A549 (cell line): ENCODE measurements around the gene TTC3. TPM values are rescaled to one million over a fixed set of nuclear protein-coding genes. Genes with fewer than 3 reads are reported as not detected.

Source experiments
- ATAC-seq, 2 experiments: fragments of 200-7000 bp in 1 of 2; fragments of >200 bp in 1 of 2; cut with Nextera tagmentation in 1 of 2; cut with Tn5 transposase in 1 of 2; 3 replicates each; pipeline versions ENCODE4 v1.8.0 to v1.9.1; 2018 to 2020; ENCODE audit warnings: mild to moderate bottlenecking in 1 of 2, moderate library complexity in 1 of 2
- CTCF ChIA-PET: fragments of 300-600 bp; sonication (Branson Sonifier 250); formaldehyde crosslinking; extraction: SDS; loops from one replicate; lab custom pipeline; 2021; ENCODE audit warnings: antibody characterized with exemption, inconsistent platforms; lab: Yijun Ruan, JAX
- POLR2A ChIA-PET: fragments of 350-600 bp; formaldehyde crosslinking; extraction: SDS; loops from one replicate; lab custom pipeline; 2021; ENCODE audit warnings: antibody characterized with exemption, inconsistent platforms; lab: Yijun Ruan, JAX
- DNase-seq, 2 experiments: peaks; one replicate each; pipeline versions ENCODE4 v3.0.0 to v3.0.0-alpha.2; 2011 to 2016; ENCODE audit warnings: low read depth in 1 of 2, low spot score in 1 of 2
- FAIRE-seq: peaks from 2 replicates; lab custom pipeline; 2011; peaks lifted over from hg19 to GRCh38; lab: Jason Lieb, UNC
- H3K27ac ChIP-seq, 2 experiments: fragments of >200 bp; sonication (Bioruptor Twin); formaldehyde crosslinking; 3 replicates each; pipeline ENCODE4 v1.5.1; 2016 to 2017
- H3K4me1 ChIP-seq: fragments of >200 bp; sonication (Bioruptor Twin); formaldehyde crosslinking; 3 replicates; pipeline ENCODE4 v1.6.1; 2016
- H3K4me2 ChIP-seq: fragments of >200 bp; sonication (Bioruptor Twin); formaldehyde crosslinking; 3 replicates; pipeline ENCODE4 v1.6.1; 2016
- H3K4me3 ChIP-seq: fragments of >200 bp; sonication (Bioruptor Twin); formaldehyde crosslinking; 3 replicates; pipeline ENCODE4 v1.5.1; 2016
- H3K9me3 ChIP-seq: fragments of >200 bp; sonication (Bioruptor Twin); formaldehyde crosslinking; 3 replicates; pipeline ENCODE4 v1.6.1; 2016
- CBX2 ChIP-seq: fragments of 200-600 bp; sonication (generic); IDR thresholded peaks from 2 replicates; pipeline ENCODE4 v1.6.1; 2016; ENCODE audit warnings: low read depth, mild to moderate bottlenecking, borderline replicate concordance
- CHD2 ChIP-seq: fragments of 150-350 bp; IDR thresholded peaks from 2 replicates; pipeline ENCODE4 v1.6.1; 2014; ENCODE audit warnings: low read length; ENCODE audit not compliant: partially characterized antibody
- EHMT2 ChIP-seq: fragments of 200-600 bp; sonication (generic); IDR thresholded peaks from 2 replicates; pipeline ENCODE4 v1.6.1; 2016; ENCODE audit warnings: antibody characterized with exemption, low read depth, mild to moderate bottlenecking, moderate library complexity
- HDAC2 ChIP-seq: fragments of 200-600 bp; sonication (generic); IDR thresholded peaks from 2 replicates; pipeline ENCODE4 v1.6.1; 2016
- HOXA7 ChIP-seq: fragments of 250-450 bp; sonication (Bioruptor Pico); IDR thresholded peaks from 2 replicates; pipeline ENCODE4 v1.5.0; 2020; ENCODE audit warnings: mild to moderate bottlenecking, moderate library complexity
- HOXB5 ChIP-seq: fragments of 250-450 bp; sonication (Bioruptor Pico); IDR thresholded peaks from 2 replicates; pipeline ENCODE4 v1.5.0; 2020; ENCODE audit warnings: mild to moderate bottlenecking, moderate library complexity
- JUN ChIP-seq, 2 experiments: fragments of >200 bp; sonication (Bioruptor Twin); formaldehyde crosslinking; IDR thresholded peaks; 2 replicates in 1 of 2; 3 replicates in 1 of 2; pipeline ENCODE4 v1.6.1; 2016 to 2017
- JUNB ChIP-seq: fragments of >200 bp; sonication (Bioruptor Twin); formaldehyde crosslinking; IDR thresholded peaks from 2 replicates; pipeline ENCODE4 v1.6.1; 2016
- KDM5A ChIP-seq: fragments of 200-600 bp; sonication (generic); IDR thresholded peaks from 2 replicates; pipeline ENCODE4 v1.6.1; 2016; ENCODE audit warnings: antibody characterized with exemption, mild to moderate bottlenecking
- NR3C1 ChIP-seq: fragments of >200 bp; sonication (Bioruptor Twin); formaldehyde crosslinking; IDR thresholded peaks from 3 replicates; pipeline ENCODE4 v1.6.1; 2017
- POLR2AphosphoS2 ChIP-seq: conservative IDR thresholded peaks from 2 replicates; pipeline ENCODE4 v1.6.1; 2012; ENCODE audit warnings: low read length, improper control_type of control experiment, inconsistent platforms
- RARB ChIP-seq: fragments of 250-450 bp; sonication (Bioruptor Pico); IDR thresholded peaks from 2 replicates; pipeline ENCODE4 v1.8.0; 2021; ENCODE audit warnings: mild to moderate bottlenecking, moderate library complexity
- RFX5 ChIP-seq: fragments of 450-650 bp; IDR thresholded peaks from 2 replicates; pipeline ENCODE4 v1.7.1; 2014; ENCODE audit warnings: antibody characterized with exemption, mild to moderate bottlenecking, moderate library complexity
- SMC3 ChIP-seq: fragments of >200 bp; sonication (Bioruptor Twin); formaldehyde crosslinking; IDR thresholded peaks from 3 replicates; pipeline ENCODE4 v1.6.1; 2018; ENCODE audit warnings: inconsistent platforms
- ZFP36 ChIP-seq: fragments of 450-650 bp; IDR thresholded peaks from 2 replicates; pipeline ENCODE4 v1.6.1; 2014; ENCODE audit warnings: borderline replicate concordance; ENCODE audit not compliant: partially characterized antibody
- ZSCAN20 ChIP-seq: fragments of 250-450 bp; sonication (Bioruptor Pico); IDR thresholded peaks from 2 replicates; pipeline ENCODE4 v1.8.0; 2022; ENCODE audit warnings: mild to moderate bottlenecking, moderate library complexity
- WGBS: methylation state at CpG from one replicate; pipeline ENCODE4 v1.1.6; 2017; ENCODE audit errors: missing lambda C conversion rate; 5-methylcytosine and 5-hydroxymethylcytosine counted together
- polyA plus RNA-seq, 4 experiments: library from polyadenylated mRNA; depleted of rRNA in 3 of 4; stranded (reverse); fragments of >200 nt; fragmentation: RNase III in 1 of 4; extraction: RNeasy Plus Mini Kit Qiagen cat#74134 plus additional on column Dnase treatment in 1 of 4; gene quantifications; 2 replicates in 3 of 4; 3 replicates in 1 of 4; pipeline ENCODE4 v1.2.3, GENCODE V29; 2011 to 2017
- TF ChIP-seq, protein P1 (sequence below): fragments of >200 bp; sonication (Bioruptor Twin); formaldehyde crosslinking; IDR thresholded peaks from 2 replicates; pipeline ENCODE4 v1.6.1; 2016
- TF ChIP-seq, protein P2 (sequence below): fragments of 200-600 bp; sonication (generic); IDR thresholded peaks from 2 replicates; pipeline ENCODE4 v1.6.1; 2016; ENCODE audit warnings: antibody characterized with exemption, mild to moderate bottlenecking, moderate library complexity
- TF ChIP-seq, protein P3 (sequence below): IDR thresholded peaks from 2 replicates; pipeline ENCODE4 v1.6.1; 2012; ENCODE audit warnings: low read depth, borderline replicate concordance
- TF ChIP-seq, protein P4 (sequence below): fragments of 150-350 bp; IDR thresholded peaks from 2 replicates; pipeline ENCODE4 v1.6.1; 2014; ENCODE audit warnings: low read depth, mild to moderate bottlenecking, low read length
- TF ChIP-seq, protein P5 (sequence below): fragments of 250-450 bp; sonication (Bioruptor Pico); IDR thresholded peaks from 2 replicates; pipeline ENCODE4 v1.5.0; 2021; ENCODE audit warnings: mild to moderate bottlenecking, moderate library complexity, borderline replicate concordance
- TF ChIP-seq, protein P6 (sequence below): fragments of >200 bp; sonication (Bioruptor Twin); formaldehyde crosslinking; IDR thresholded peaks from 3 replicates; pipeline ENCODE4 v1.6.1; 2016
- TF ChIP-seq, protein P7 (sequence below): fragments of 450-650 bp; IDR thresholded peaks from 2 replicates; pipeline ENCODE4 v1.6.1; 2014; ENCODE audit warnings: antibody characterized with exemption
- TF ChIP-seq, protein P8 (sequence below): fragments of 250-450 bp; sonication (Bioruptor Pico); IDR thresholded peaks from 2 replicates; pipeline ENCODE4 v1.5.0; 2020; ENCODE audit warnings: low read depth, mild to moderate bottlenecking, moderate library complexity

Gene TTC3
- polyA plus RNA-seq, 2 of the 4 experiments (the other 2 are of a cell fraction): 34.2 to 62.2 TPM

DNA sequence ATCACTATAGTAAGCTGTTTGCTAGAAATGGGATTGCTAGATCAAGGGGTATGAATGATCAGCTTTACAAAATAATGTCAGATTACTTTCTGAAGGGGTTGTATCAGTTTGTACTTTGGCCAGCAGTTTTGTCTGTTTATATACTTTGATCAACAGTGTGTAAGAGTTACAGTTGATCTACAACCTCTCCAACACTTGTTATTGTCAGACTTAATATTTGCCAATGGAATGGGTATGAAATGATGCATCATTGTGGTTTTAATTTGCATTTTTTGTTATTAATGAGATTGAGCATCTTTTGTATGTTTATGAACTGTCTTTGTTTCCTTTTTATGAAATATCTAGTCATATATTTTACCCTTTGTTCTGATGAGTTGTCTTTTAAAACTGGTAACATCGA, 4.3 kb downstream of the TTC3 start:
- DNase-seq (no peak), FAIRE-seq (no peak), ATAC-seq (no peak)
- WGBS: 87% methylated on average over 1 of the region's 1 CpG
- Histone ChIP-seq H3K27ac (no peak overlapping the region), H3K4me1 (no peaks in the 10 kb centered on the region; the same call in 2 of the 3 replicates), H3K9me3 (no peaks in the 10 kb centered on the region), H3K4me2 (no peak overlapping the region), H3K4me3 (no peak overlapping the region)
- ChIA-PET CTCF (interaction anchor here (1.2 kb wide), 1 partner anchor 100 kb away, joined by 3 read pairs; no protein-coding TSS in a partner anchor), POLR2A (no interaction called here)
- TF ChIP-seq, protein P1, sequence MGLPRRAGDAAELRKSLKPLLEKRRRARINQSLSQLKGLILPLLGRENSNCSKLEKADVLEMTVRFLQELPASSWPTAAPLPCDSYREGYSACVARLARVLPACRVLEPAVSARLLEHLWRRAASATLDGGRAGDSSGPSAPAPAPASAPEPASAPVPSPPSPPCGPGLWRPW: no peak
- TF ChIP-seq, protein P2, sequence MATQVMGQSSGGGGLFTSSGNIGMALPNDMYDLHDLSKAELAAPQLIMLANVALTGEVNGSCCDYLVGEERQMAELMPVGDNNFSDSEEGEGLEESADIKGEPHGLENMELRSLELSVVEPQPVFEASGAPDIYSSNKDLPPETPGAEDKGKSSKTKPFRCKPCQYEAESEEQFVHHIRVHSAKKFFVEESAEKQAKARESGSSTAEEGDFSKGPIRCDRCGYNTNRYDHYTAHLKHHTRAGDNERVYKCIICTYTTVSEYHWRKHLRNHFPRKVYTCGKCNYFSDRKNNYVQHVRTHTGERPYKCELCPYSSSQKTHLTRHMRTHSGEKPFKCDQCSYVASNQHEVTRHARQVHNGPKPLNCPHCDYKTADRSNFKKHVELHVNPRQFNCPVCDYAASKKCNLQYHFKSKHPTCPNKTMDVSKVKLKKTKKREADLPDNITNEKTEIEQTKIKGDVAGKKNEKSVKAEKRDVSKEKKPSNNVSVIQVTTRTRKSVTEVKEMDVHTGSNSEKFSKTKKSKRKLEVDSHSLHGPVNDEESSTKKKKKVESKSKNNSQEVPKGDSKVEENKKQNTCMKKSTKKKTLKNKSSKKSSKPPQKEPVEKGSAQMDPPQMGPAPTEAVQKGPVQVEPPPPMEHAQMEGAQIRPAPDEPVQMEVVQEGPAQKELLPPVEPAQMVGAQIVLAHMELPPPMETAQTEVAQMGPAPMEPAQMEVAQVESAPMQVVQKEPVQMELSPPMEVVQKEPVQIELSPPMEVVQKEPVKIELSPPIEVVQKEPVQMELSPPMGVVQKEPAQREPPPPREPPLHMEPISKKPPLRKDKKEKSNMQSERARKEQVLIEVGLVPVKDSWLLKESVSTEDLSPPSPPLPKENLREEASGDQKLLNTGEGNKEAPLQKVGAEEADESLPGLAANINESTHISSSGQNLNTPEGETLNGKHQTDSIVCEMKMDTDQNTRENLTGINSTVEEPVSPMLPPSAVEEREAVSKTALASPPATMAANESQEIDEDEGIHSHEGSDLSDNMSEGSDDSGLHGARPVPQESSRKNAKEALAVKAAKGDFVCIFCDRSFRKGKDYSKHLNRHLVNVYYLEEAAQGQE: no peak
- TF ChIP-seq CBX2 (no peak), RARB (CRISPR knock-in tag) (no peak), KDM5A (no peak), HOXA7 (no peak), ZFP36 (no peak), POLR2AphosphoS2 (no peak), HDAC2 (no peak), ZSCAN20 (CRISPR knock-in tag) (no peak), JUNB (no peak)
- TF ChIP-seq, protein P3, sequence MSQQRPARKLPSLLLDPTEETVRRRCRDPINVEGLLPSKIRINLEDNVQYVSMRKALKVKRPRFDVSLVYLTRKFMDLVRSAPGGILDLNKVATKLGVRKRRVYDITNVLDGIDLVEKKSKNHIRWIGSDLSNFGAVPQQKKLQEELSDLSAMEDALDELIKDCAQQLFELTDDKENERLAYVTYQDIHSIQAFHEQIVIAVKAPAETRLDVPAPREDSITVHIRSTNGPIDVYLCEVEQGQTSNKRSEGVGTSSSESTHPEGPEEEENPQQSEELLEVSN: no peak
- TF ChIP-seq, protein P4, sequence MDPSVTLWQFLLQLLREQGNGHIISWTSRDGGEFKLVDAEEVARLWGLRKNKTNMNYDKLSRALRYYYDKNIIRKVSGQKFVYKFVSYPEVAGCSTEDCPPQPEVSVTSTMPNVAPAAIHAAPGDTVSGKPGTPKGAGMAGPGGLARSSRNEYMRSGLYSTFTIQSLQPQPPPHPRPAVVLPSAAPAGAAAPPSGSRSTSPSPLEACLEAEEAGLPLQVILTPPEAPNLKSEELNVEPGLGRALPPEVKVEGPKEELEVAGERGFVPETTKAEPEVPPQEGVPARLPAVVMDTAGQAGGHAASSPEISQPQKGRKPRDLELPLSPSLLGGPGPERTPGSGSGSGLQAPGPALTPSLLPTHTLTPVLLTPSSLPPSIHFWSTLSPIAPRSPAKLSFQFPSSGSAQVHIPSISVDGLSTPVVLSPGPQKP: no peak

DNA sequence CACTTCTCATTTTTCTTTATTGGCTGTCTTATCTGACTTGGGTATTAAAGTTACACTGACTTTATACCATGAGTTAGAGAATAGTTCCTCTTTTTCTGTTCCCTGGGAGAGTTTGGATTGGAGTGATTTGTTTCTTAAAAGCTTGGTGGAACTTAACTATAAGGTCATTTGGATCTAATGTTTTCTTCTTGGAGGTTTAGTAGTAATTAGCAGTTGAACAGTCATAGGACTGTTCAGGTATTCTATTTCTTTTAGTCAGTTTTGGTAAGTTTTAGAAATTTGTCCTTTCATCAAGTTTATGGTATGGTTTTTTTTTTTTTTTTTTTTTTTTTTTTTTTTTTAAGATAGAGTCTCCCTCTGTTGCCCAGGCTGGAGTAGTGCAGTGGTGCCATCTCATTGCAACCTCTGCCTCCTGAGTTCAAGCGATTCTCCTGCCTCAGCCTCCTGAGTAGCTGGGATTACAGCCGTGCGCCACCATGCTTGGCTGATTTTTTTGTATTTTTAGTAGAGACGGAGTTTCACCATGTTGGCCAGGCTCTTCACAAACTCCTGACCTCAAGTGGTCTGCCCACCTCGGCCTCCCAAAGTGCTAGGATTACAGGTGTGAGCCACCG, 6.3 kb downstream of the TTC3 start:
- CTCF ChIA-PET: interaction anchor here (0.6 to 1.2 kb wide), 2 partner anchors 8 to 427 kb away, joined by 3 read pairs; no protein-coding TSS in a partner anchor
- no peak for FAIRE-seq

More for the DNA sequence above, 6.3 kb downstream of the TTC3 start:
- Histone ChIP-seq H3K4me2 (no peak overlapping the region), H3K27ac (no peak overlapping the region), H3K9me3 (no peaks in the 10 kb centered on the region), H3K4me1 (peaks cover 5% of the 10 kb centered on the region; the same call in 2 of the 3 replicates), H3K4me3 (no peak overlapping the region)
- POLR2A ChIA-PET: no interaction called here
- ATAC-seq (no peak), DNase-seq (no peak)
- WGBS: 62% methylated on average over 6 of the region's 6 CpGs
- TF ChIP-seq SMC3 (no peak), EHMT2 (no peak), NR3C1 (no peak), ZSCAN20 (CRISPR knock-in tag) (no peak), CHD2 (no peak), JUN (IDR thresholded peaks at IDR 0.05) (no peak), KDM5A (no peak), HOXB5 (no peak), RFX5 (no peak)
- TF ChIP-seq, protein P5, sequence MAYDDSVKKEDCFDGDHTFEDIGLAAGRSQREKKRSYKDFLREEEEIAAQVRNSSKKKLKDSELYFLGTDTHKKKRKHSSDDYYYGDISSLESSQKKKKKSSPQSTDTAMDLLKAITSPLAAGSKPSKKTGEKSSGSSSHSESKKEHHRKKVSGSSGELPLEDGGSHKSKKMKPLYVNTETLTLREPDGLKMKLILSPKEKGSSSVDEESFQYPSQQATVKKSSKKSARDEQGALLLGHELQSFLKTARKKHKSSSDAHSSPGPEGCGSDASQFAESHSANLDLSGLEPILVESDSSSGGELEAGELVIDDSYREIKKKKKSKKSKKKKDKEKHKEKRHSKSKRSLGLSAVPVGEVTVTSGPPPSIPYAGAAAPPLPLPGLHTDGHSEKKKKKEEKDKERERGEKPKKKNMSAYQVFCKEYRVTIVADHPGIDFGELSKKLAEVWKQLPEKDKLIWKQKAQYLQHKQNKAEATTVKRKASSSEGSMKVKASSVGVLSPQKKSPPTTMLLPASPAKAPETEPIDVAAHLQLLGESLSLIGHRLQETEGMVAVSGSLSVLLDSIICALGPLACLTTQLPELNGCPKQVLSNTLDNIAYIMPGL (CRISPR knock-in tag): no peak
- TF ChIP-seq, protein P6, sequence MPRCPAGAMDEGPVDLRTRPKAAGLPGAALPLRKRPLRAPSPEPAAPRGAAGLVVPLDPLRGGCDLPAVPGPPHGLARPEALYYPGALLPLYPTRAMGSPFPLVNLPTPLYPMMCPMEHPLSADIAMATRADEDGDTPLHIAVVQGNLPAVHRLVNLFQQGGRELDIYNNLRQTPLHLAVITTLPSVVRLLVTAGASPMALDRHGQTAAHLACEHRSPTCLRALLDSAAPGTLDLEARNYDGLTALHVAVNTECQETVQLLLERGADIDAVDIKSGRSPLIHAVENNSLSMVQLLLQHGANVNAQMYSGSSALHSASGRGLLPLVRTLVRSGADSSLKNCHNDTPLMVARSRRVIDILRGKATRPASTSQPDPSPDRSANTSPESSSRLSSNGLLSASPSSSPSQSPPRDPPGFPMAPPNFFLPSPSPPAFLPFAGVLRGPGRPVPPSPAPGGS: no peak
- TF ChIP-seq, protein P7, sequence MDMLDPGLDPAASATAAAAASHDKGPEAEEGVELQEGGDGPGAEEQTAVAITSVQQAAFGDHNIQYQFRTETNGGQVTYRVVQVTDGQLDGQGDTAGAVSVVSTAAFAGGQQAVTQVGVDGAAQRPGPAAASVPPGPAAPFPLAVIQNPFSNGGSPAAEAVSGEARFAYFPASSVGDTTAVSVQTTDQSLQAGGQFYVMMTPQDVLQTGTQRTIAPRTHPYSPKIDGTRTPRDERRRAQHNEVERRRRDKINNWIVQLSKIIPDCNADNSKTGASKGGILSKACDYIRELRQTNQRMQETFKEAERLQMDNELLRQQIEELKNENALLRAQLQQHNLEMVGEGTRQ: no peak
- TF ChIP-seq, protein P8, sequence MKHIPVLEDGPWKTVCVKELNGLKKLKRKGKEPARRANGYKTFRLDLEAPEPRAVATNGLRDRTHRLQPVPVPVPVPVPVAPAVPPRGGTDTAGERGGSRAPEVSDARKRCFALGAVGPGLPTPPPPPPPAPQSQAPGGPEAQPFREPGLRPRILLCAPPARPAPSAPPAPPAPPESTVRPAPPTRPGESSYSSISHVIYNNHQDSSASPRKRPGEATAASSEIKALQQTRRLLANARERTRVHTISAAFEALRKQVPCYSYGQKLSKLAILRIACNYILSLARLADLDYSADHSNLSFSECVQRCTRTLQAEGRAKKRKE (CRISPR knock-in tag): no peak
